Hippocampal formation (tissue), 2 donors: ENCODE results near the gene EMX2.
"Not testable (repeated sequence)": the region's sequence is repeated elsewhere in the genome, so short reads cannot be mapped to it uniquely, and the experiment has no call there.

Experiments used
- DNase-seq, 2 donors: peaks; one replicate each; lab custom pipeline; 2025; lab: John Stamatoyannopoulos, UW

Gene EMX2

GRCh38 chr10:117542706-117543224 lies at the start of gene EMX2:
TSS of gene EMX2 (plus strand) at chr10:117542746. CDS start at chr10:117543268, 522 bp downstream.
- DNase-seq: no peak

GRCh38 chr10:117496031-117496430 lies 46.5 kb upstream of the EMX2 start:
- no peak for DNase-seq

- DNase-seq: peak; percentile 54
Observed at GRCh38 chr10:117496616-117497028, 45.9 kb upstream of the EMX2 start.

- no peak for DNase-seq
Observed at GRCh38 chr10:117497736-117498135, 44.8 kb upstream of the EMX2 start.

- no peak for DNase-seq
Observed at GRCh38 chr10:117499248-117500105, 43.1 kb upstream of the EMX2 start.

- DNase-seq: no peak
Observed at GRCh38 chr10:117500456-117500855, 42.1 kb upstream of the EMX2 start.

GRCh38 chr10:117501460-117502035 lies 41.0 kb upstream of the EMX2 start:
- no peak for DNase-seq

- DNase-seq: no peak
Observed at GRCh38 chr10:117502421-117503243, 39.9 kb upstream of the EMX2 start.

- DNase-seq: no peak
Observed at GRCh38 chr10:117503244-117504205, 39.0 kb upstream of the EMX2 start.

GRCh38 chr10:117504562-117504961 lies 38.0 kb upstream of the EMX2 start:
- DNase-seq: no peak

- DNase-seq: not testable (repeated sequence)
Observed at GRCh38 chr10:117507081-117507480, 35.5 kb upstream of the EMX2 start.

GRCh38 chr10:117509573-117509972 lies 33.0 kb upstream of the EMX2 start:
- no peak for DNase-seq

- DNase-seq: no peak
Observed at GRCh38 chr10:117511601-117512390, 30.8 kb upstream of the EMX2 start.

GRCh38 chr10:117514971-117515370 lies 27.6 kb upstream of the EMX2 start:
- DNase-seq: no peak

GRCh38 chr10:117516681-117517080 lies 25.9 kb upstream of the EMX2 start:
- no peak for DNase-seq

- no peak for DNase-seq
Observed at GRCh38 chr10:117518246-117518645, 24.3 kb upstream of the EMX2 start.

- DNase-seq: no peak
Observed at GRCh38 chr10:117519286-117519685, 23.3 kb upstream of the EMX2 start.

GRCh38 chr10:117519879-117520278 lies 22.7 kb upstream of the EMX2 start:
- DNase-seq: no peak

- DNase-seq: no peak
Observed at GRCh38 chr10:117530791-117531190, 11.8 kb upstream of the EMX2 start.

- DNase-seq: no peak
Observed at GRCh38 chr10:117531371-117532002, 11.1 kb upstream of the EMX2 start.
